Skeletal muscle satellite cell (primary cell): ENCODE results near the gene ZBTB49.

Source experiments
- H3K27me3 ChIP-seq: 2 replicates; pipeline ENCODE4 v1.7.0; 2013; ENCODE audit warnings: low read length; ENCODE audit not compliant: control insufficient read depth, insufficient read depth
- H3K36me3 ChIP-seq: 2 replicates; pipeline ENCODE4 v1.7.0; 2013; ENCODE audit warnings: mild to moderate bottlenecking, control low read depth, low read length; ENCODE audit not compliant: insufficient read depth
- H3K4me1 ChIP-seq: 2 replicates; pipeline ENCODE4 v1.7.0; 2013; ENCODE audit warnings: low read length; ENCODE audit not compliant: control insufficient read depth, insufficient read depth
- H3K4me2 ChIP-seq: 2 replicates; pipeline ENCODE4 v1.7.0; 2013; ENCODE audit warnings: mild to moderate bottlenecking, low read length
- H3K4me3 ChIP-seq: 2 replicates; pipeline ENCODE4 v1.7.0; 2013; ENCODE audit warnings: low read length
- H3K9ac ChIP-seq: 2 replicates; pipeline ENCODE4 v1.7.0; 2013; ENCODE audit warnings: mild to moderate bottlenecking, low read depth, low read length, moderate library complexity
- H3K9me3 ChIP-seq: replicated peaks from 2 replicates; pipeline ENCODE4 v1.7.0; 2013; ENCODE audit warnings: mild to moderate bottlenecking, control low read depth, low read length

Gene ZBTB49

GRCh38 chr4:4284827-4285618 is 5.0 kb upstream of the ZBTB49 start:
- Histone ChIP-seq H3K27me3 (no peaks in the 10 kb centered on the region), H3K4me2 (no peak overlapping the region), H3K4me1 (peaks cover 16% of the 10 kb centered on the region), H3K4me3 (no peak overlapping the region), H3K9ac (no peak overlapping the region), H3K9me3 (no peaks in the 10 kb centered on the region), H3K36me3 (peaks cover 46% of the 10 kb centered on the region)

GRCh38 chr4:4288098-4288497 is 2.0 kb upstream of the ZBTB49 start:
- Histone ChIP-seq H3K9ac (no peak overlapping the region), H3K36me3 (peaks cover 26% of the 10 kb centered on the region), H3K4me3 (no peak overlapping the region), H3K9me3 (no peaks in the 10 kb centered on the region), H3K4me2 (no peak overlapping the region), H3K4me1 (peaks cover 22% of the 10 kb centered on the region), H3K27me3 (no peaks in the 10 kb centered on the region)

GRCh38 chr4:4289055-4289454 is 996 bp upstream of the ZBTB49 start:
- H3K4me1 ChIP-seq, result peaks cover 22% of the 10 kb centered on the region
- H3K4me2 ChIP-seq, result peak overlapping the region; percentile 80
- H3K27me3 ChIP-seq, result no peaks in the 10 kb centered on the region
- peak overlapping the region; percentile 94 for H3K4me3 ChIP-seq
- no peaks in the 10 kb centered on the region for H3K9me3 ChIP-seq
- H3K9ac ChIP-seq, result peak overlapping the region; percentile 85
- H3K36me3 ChIP-seq, result peaks cover 23% of the 10 kb centered on the region

- H3K4me1 ChIP-seq, result peaks cover 22% of the 10 kb centered on the region
- H3K9me3 ChIP-seq, result no peaks in the 10 kb centered on the region
Observed at GRCh38 chr4:4289597-4289940, 482 bp upstream of the ZBTB49 start.

GRCh38 chr4:4293279-4293678 is 3.2 kb downstream of the ZBTB49 start:
- H3K4me1 ChIP-seq, result peaks cover 15% of the 10 kb centered on the region
- no peaks in the 10 kb centered on the region for H3K9me3 ChIP-seq
- H3K4me2 ChIP-seq, result no peak overlapping the region
- H3K27me3 ChIP-seq, result no peaks in the 10 kb centered on the region
- peaks cover 5% of the 10 kb centered on the region for H3K36me3 ChIP-seq
- H3K4me3 ChIP-seq, result no peak overlapping the region
- H3K9ac ChIP-seq, result no peak overlapping the region

More at GRCh38 chr4:4289597-4289940, 482 bp upstream of the ZBTB49 start:
- H3K36me3 ChIP-seq, result peaks cover 18% of the 10 kb centered on the region
- no peaks in the 10 kb centered on the region for H3K27me3 ChIP-seq
- peak overlapping the region; percentile 85 for H3K9ac ChIP-seq
- H3K4me2 ChIP-seq, result peak overlapping the region; percentile 80
- peak overlapping the region; percentile 94 for H3K4me3 ChIP-seq

GRCh38 chr4:4296283-4296846 is 6.3 kb downstream of the ZBTB49 start:
- H3K36me3 ChIP-seq, result peaks cover 9% of the 10 kb centered on the region
- H3K4me3 ChIP-seq, result no peak overlapping the region
- no peak overlapping the region for H3K4me2 ChIP-seq
- no peaks in the 10 kb centered on the region for H3K9me3 ChIP-seq
- no peaks in the 10 kb centered on the region for H3K27me3 ChIP-seq
- H3K4me1 ChIP-seq, result peaks cover under 1% of the 10 kb centered on the region
- H3K9ac ChIP-seq, result no peak overlapping the region

GRCh38 chr4:4299006-4299405 is 9.0 kb downstream of the ZBTB49 start:
- H3K36me3 ChIP-seq, result peaks cover 16% of the 10 kb centered on the region
- H3K4me2 ChIP-seq, result no peak overlapping the region
- H3K4me3 ChIP-seq, result no peak overlapping the region
- no peaks in the 10 kb centered on the region for H3K9me3 ChIP-seq
- no peaks in the 10 kb centered on the region for H3K27me3 ChIP-seq
- no peaks in the 10 kb centered on the region for H3K4me1 ChIP-seq
- no peak overlapping the region for H3K9ac ChIP-seq

- H3K9ac ChIP-seq, result no peak overlapping the region
- no peaks in the 10 kb centered on the region for H3K9me3 ChIP-seq
- H3K4me2 ChIP-seq, result no peak overlapping the region
- H3K4me1 ChIP-seq, result no peaks in the 10 kb centered on the region
- no peaks in the 10 kb centered on the region for H3K27me3 ChIP-seq
- peaks cover 25% of the 10 kb centered on the region for H3K36me3 ChIP-seq
- no peak overlapping the region for H3K4me3 ChIP-seq
Observed at GRCh38 chr4:4302001-4302400, 11.9 kb downstream of the ZBTB49 start.

- peaks cover 29% of the 10 kb centered on the region for H3K36me3 ChIP-seq
- H3K4me1 ChIP-seq, result no peaks in the 10 kb centered on the region
- no peaks in the 10 kb centered on the region for H3K9me3 ChIP-seq
- no peaks in the 10 kb centered on the region for H3K27me3 ChIP-seq
- H3K4me3 ChIP-seq, result no peak overlapping the region
- H3K4me2 ChIP-seq, result no peak overlapping the region
- no peak overlapping the region for H3K9ac ChIP-seq
Observed at GRCh38 chr4:4302416-4302815, 12.4 kb downstream of the ZBTB49 start.

- Histone ChIP-seq H3K4me3 (no peak overlapping the region), H3K36me3 (peaks cover 26% of the 10 kb centered on the region), H3K27me3 (no peaks in the 10 kb centered on the region), H3K4me2 (no peak overlapping the region), H3K4me1 (peaks cover 12% of the 10 kb centered on the region), H3K9me3 (no peaks in the 10 kb centered on the region), H3K9ac (no peak overlapping the region)
Observed at GRCh38 chr4:4306920-4307319, 16.9 kb downstream of the ZBTB49 start.

GRCh38 chr4:4308800-4309441 is 18.9 kb downstream of the ZBTB49 start:
- peak overlapping the region; percentile 49 for H3K4me2 ChIP-seq
- H3K9me3 ChIP-seq, result no peaks in the 10 kb centered on the region
- H3K9ac ChIP-seq, result peak overlapping the region; percentile 58
- peaks cover 27% of the 10 kb centered on the region for H3K36me3 ChIP-seq
- no peaks in the 10 kb centered on the region for H3K27me3 ChIP-seq
- H3K4me1 ChIP-seq, result peaks cover 12% of the 10 kb centered on the region
- peak overlapping the region; percentile 9 for H3K4me3 ChIP-seq
